HepG2 (cell line): ENCODE results near the gene RMDN2. TPM values are rescaled to one million over a fixed set of nuclear protein-coding genes. Genes with fewer than 3 reads are reported as not detected.
A peak's percentile ranks its signal among the peaks of the same experiment; 100 is the strongest.

Source experiments
- CBX2 ChIP-seq, 2 experiments: fragments of 200-600 bp in 1 of 2; sonication (generic); formaldehyde crosslinking in 1 of 2; IDR thresholded peaks; 2 replicates each; pipeline versions ENCODE4 v1.7.0 to v1.8.1; 2018 to 2022; ENCODE audit warnings: low read depth in 2 of 2, low read length in 1 of 2, mild to moderate bottlenecking in 1 of 2, missing genetic modification reagents in 1 of 2
- CEBPB ChIP-seq: IDR thresholded peaks from 2 replicates; pipeline ENCODE4 v1.6.1; 2011; ENCODE audit warnings: low read depth, low read length, improper control_type of control experiment, borderline replicate concordance
- CEBPG ChIP-seq: IDR thresholded peaks from 2 replicates; pipeline ENCODE4 v1.6.1; 2016
- EHMT2 ChIP-seq: fragments of 200-600 bp; sonication (generic); IDR thresholded peaks from 2 replicates; pipeline ENCODE4 v1.7.0; 2017; ENCODE audit warnings: antibody characterized with exemption, low read depth, low read length, borderline replicate concordance
- FOXJ3 ChIP-seq: sonication (generic); formaldehyde crosslinking; IDR thresholded peaks from 2 replicates; pipeline ENCODE4 v1.4.0; 2020; ENCODE audit warnings: missing genetic modification reagents, mild to moderate bottlenecking, borderline replicate concordance
- GRHL1 ChIP-seq: sonication (generic); formaldehyde crosslinking; conservative IDR thresholded peaks from 2 replicates; pipeline ENCODE4 v1.8.0; 2022; ENCODE audit warnings: missing genetic modification reagents
- KDM5A ChIP-seq: fragments of 200-600 bp; sonication (generic); IDR thresholded peaks from 2 replicates; pipeline ENCODE4 v1.7.0; 2018; ENCODE audit warnings: antibody characterized with exemption, mild to moderate bottlenecking, low read length, borderline replicate concordance
- KLF16 ChIP-seq, 2 experiments: sonication (generic) in 1 of 2; formaldehyde crosslinking in 1 of 2; IDR thresholded peaks; 2 replicates each; pipeline versions ENCODE4 v1.6.1 to v1.8.0; 2016 to 2023; ENCODE audit warnings: missing genetic modification reagents in 2 of 2, missing compliant biosample characterization in 1 of 2
- KLF9 ChIP-seq: IDR thresholded peaks from 2 replicates; pipeline ENCODE4 v1.6.1; 2016; ENCODE audit warnings: low read depth
- PPARG ChIP-seq: conservative IDR thresholded peaks from 2 replicates; pipeline ENCODE4 v1.6.1; 2016; ENCODE audit warnings: missing biosample characterization, missing genetic modification reagents
- RFXANK ChIP-seq: IDR thresholded peaks from 2 replicates; pipeline ENCODE4 v1.6.1; 2016
- U2AF2 ChIP-seq: fragments of 200-400 bp; formaldehyde crosslinking; IDR thresholded peaks from 2 replicates; pipeline ENCODE4 v1.6.1; 2017; ENCODE audit warnings: low read depth, mild to moderate bottlenecking, low read length
- YEATS4 ChIP-seq: sonication (generic); formaldehyde crosslinking; IDR thresholded peaks from 2 replicates; pipeline ENCODE4 v1.4.0; 2020; ENCODE audit warnings: missing genetic modification reagents, borderline replicate concordance
- ZBTB2 ChIP-seq: sonication (generic); formaldehyde crosslinking; IDR thresholded peaks from 2 replicates; pipeline ENCODE4 v1.8.0; 2022; ENCODE audit warnings: low read depth, missing genetic modification reagents
- ZBTB3 ChIP-seq: sonication (generic); formaldehyde crosslinking; IDR thresholded peaks from 2 replicates; pipeline ENCODE4 v1.4.0; 2020; ENCODE audit warnings: low read depth, mild to moderate bottlenecking, moderate library complexity, missing genetic modification reagents, borderline replicate concordance
- ZKSCAN5 ChIP-seq: sonication (generic); formaldehyde crosslinking; IDR thresholded peaks from 2 replicates; pipeline ENCODE4 v1.5.1; 2020; ENCODE audit warnings: mild to moderate bottlenecking, missing genetic modification reagents
- ZNF432 ChIP-seq: sonication (generic); formaldehyde crosslinking; IDR thresholded peaks from 2 replicates; pipeline ENCODE4 v1.5.0; 2020; ENCODE audit warnings: missing genetic modification reagents, mild to moderate bottlenecking, borderline replicate concordance
- ZNF460 ChIP-seq: sonication (generic); formaldehyde crosslinking; IDR thresholded peaks from 2 replicates; pipeline ENCODE4 v1.5.1; 2020; ENCODE audit warnings: missing genetic modification reagents, mild to moderate bottlenecking, borderline replicate concordance
- ZNF484 ChIP-seq: sonication (generic); formaldehyde crosslinking; IDR thresholded peaks from 2 replicates; pipeline ENCODE4 v1.5.1; 2020; ENCODE audit warnings: mild to moderate bottlenecking, low read depth, missing genetic modification reagents, borderline replicate concordance
- ZNF607 ChIP-seq: sonication (generic); formaldehyde crosslinking; IDR thresholded peaks from 2 replicates; pipeline ENCODE4 v1.5.1; 2020; ENCODE audit warnings: missing genetic modification reagents, mild to moderate bottlenecking, borderline replicate concordance
- ZNF674 ChIP-seq: sonication (generic); formaldehyde crosslinking; IDR thresholded peaks from 2 replicates; pipeline ENCODE4 v1.5.0; 2020; ENCODE audit warnings: low read depth, mild to moderate bottlenecking, missing genetic modification reagents
- ZNF7 ChIP-seq: IDR thresholded peaks from 2 replicates; pipeline ENCODE4 v1.6.1; 2016; ENCODE audit warnings: missing biosample characterization, missing genetic modification reagents
- ZNF878 ChIP-seq: sonication (generic); formaldehyde crosslinking; IDR thresholded peaks from 2 replicates; pipeline ENCODE4 v1.8.1; 2023; ENCODE audit warnings: mild to moderate bottlenecking, missing genetic modification reagents, moderate library complexity
- ZSCAN9 ChIP-seq: IDR thresholded peaks from 2 replicates; pipeline ENCODE4 v1.6.1; 2016; ENCODE audit warnings: borderline replicate concordance
- ZXDC ChIP-seq: sonication (generic); formaldehyde crosslinking; IDR thresholded peaks from 2 replicates; pipeline ENCODE4 v1.5.0; 2020; ENCODE audit warnings: mild to moderate bottlenecking, missing genetic modification reagents
- ZZZ3 ChIP-seq: sonication (generic); formaldehyde crosslinking; IDR thresholded peaks from 2 replicates; pipeline ENCODE4 v1.4.0; 2020; ENCODE audit warnings: missing genetic modification reagents, mild to moderate bottlenecking, borderline replicate concordance
- polyA plus RNA-seq, 8 experiments: library from polyadenylated mRNA; depleted of rRNA in 3 of 8; stranded (reverse) in 7 of 8; unstranded in 1 of 8; fragments of >200 nt; fragmentation: Illumina TruSeq in 4 of 8; extraction: Trizol in 4 of 8; gene quantifications; 2 replicates each; pipeline versions ENCODE4 v1.2.1 to v1.2.3, GENCODE V29; 2011 to 2016; ENCODE audit warnings: low read depth in 4 of 8, missing spikeins in 1 of 8, mixed read lengths in 1 of 8; ENCODE audit not compliant: insufficient read depth in 1 of 8
- total RNA-seq, 5 experiments: library from RNA; depleted of rRNA; stranded (reverse); fragments of >200 nt; fragmentation: Illumina TruSeq; extraction: Trizol; gene quantifications; 2 replicates each; pipeline ENCODE4 v1.2.3, GENCODE V29; 2016; ENCODE audit warnings: low read depth in 1 of 5

The RMDN2 gene
- total and polyA plus RNA-seq, 2 of the 13 experiments (the other 11 are each of a cell fraction or from before 2014, with no cell fraction given) = 2.3 to 8.9 TPM

GRCh38 chr2:37911296-37911873 lies 13.7 kb upstream of the RMDN2 start (continued):
- no peak for TF ChIP-seq GRHL1 (CRISPR knock-in tag)
- TF ChIP-seq ZNF460 (CRISPR knock-in tag) = no peak
- TF ChIP-seq CBX2 (IDR thresholded peaks at IDR 0.05; ENCODE audit: low read depth, low read length) = no peak
- TF ChIP-seq CBX2 (CRISPR knock-in tag; IDR thresholded peaks at IDR 0.05; ENCODE audit: low read depth) = no peak
- no peak for TF ChIP-seq ZSCAN9 (CRISPR knock-in tag)
- TF ChIP-seq ZNF432 (CRISPR knock-in tag) = no peak
- TF ChIP-seq ZBTB3 (CRISPR knock-in tag) = no peak
- TF ChIP-seq CEBPB = peak; percentile 88
- TF ChIP-seq KLF16 (CRISPR knock-in tag; IDR thresholded peaks at IDR 0.05) = no peak
- TF ChIP-seq ZNF878 = no peak
- TF ChIP-seq KLF9 (CRISPR knock-in tag) = no peak
- TF ChIP-seq ZZZ3 (CRISPR knock-in tag) = no peak
- TF ChIP-seq PPARG (CRISPR knock-in tag) = no peak
- TF ChIP-seq ZXDC (CRISPR knock-in tag) = no peak
- no peak for TF ChIP-seq ZNF484 (CRISPR knock-in tag)
- peak; percentile 32; the same call in 1 of the 2 replicates for TF ChIP-seq CEBPG (CRISPR knock-in tag)
- no peak for TF ChIP-seq YEATS4 (CRISPR knock-in tag)
- TF ChIP-seq KDM5A = no peak
- no peak for TF ChIP-seq ZNF607 (CRISPR knock-in tag)
- TF ChIP-seq ZBTB2 = no peak
- no peak for TF ChIP-seq U2AF2
- no peak for TF ChIP-seq ZNF7 (CRISPR knock-in tag)
- TF ChIP-seq RFXANK = no peak
- TF ChIP-seq ZNF674 (CRISPR knock-in tag) = no peak
- no peak for TF ChIP-seq FOXJ3 (CRISPR knock-in tag)
- no peak for TF ChIP-seq ZKSCAN5 (CRISPR knock-in tag)
- TF ChIP-seq EHMT2 = no peak
